HepG2 (cell line): ENCODE results near the gene WBP1. TPM values are rescaled to one million over a fixed set of nuclear protein-coding genes. Genes with fewer than 3 reads are reported as not detected.

Source experiments
- ATF7 ChIP-seq, 2 experiments: fragments of 450-650 bp in 1 of 2; sonication (generic) in 1 of 2; formaldehyde crosslinking in 1 of 2; IDR thresholded peaks; 2 replicates each; pipeline versions ENCODE4 v1.4.0 to v1.6.1; 2016 to 2020; ENCODE audit warnings: antibody characterized with exemption in 1 of 2, mild to moderate bottlenecking in 1 of 2, missing genetic modification reagents in 1 of 2
- CREM ChIP-seq, 2 experiments: sonication (generic) in 1 of 2; formaldehyde crosslinking in 1 of 2; IDR thresholded peaks; 2 replicates each; pipeline versions ENCODE4 v1.4.0 to v1.6.1; 2016 to 2020; ENCODE audit warnings: antibody characterized with exemption in 1 of 2, mild to moderate bottlenecking in 1 of 2, missing genetic modification reagents in 1 of 2
- GATAD1 ChIP-seq: IDR thresholded peaks from 2 replicates; pipeline ENCODE4 v1.6.1; 2016; ENCODE audit warnings: missing genetic modification reagents, missing compliant biosample characterization
- HNF4A ChIP-seq: sonication (generic); formaldehyde crosslinking; IDR thresholded peaks from 2 replicates; pipeline ENCODE4 v1.4.0; 2020; ENCODE audit warnings: missing genetic modification reagents
- NR2F6 ChIP-seq, 2 experiments: IDR thresholded peaks; 2 replicates each; pipeline ENCODE4 v1.6.1; 2016; ENCODE audit warnings: antibody characterized with exemption in 1 of 2, mild to moderate bottlenecking in 1 of 2
- SAFB2 ChIP-seq: sonication (generic); formaldehyde crosslinking; IDR thresholded peaks from 2 replicates; pipeline ENCODE4 v1.5.1; 2020; ENCODE audit warnings: missing genetic modification reagents, low read depth, mild to moderate bottlenecking, borderline replicate concordance
- TOE1 ChIP-seq: sonication (generic); formaldehyde crosslinking; IDR thresholded peaks from 2 replicates; pipeline ENCODE4 v1.4.0; 2020; ENCODE audit warnings: mild to moderate bottlenecking, missing genetic modification reagents
- ZBTB21 ChIP-seq: sonication (generic); formaldehyde crosslinking; IDR thresholded peaks from 2 replicates; pipeline ENCODE4 v1.4.0; 2020; ENCODE audit warnings: missing genetic modification reagents
- ZEB1 ChIP-seq: IDR thresholded peaks from 2 replicates; pipeline ENCODE4 v1.6.1; 2012; ENCODE audit warnings: mild to moderate bottlenecking, low read depth, inconsistent platforms; ENCODE audit not compliant: insufficient replicate concordance
- ZFX ChIP-seq: sonication (generic); formaldehyde crosslinking; IDR thresholded peaks from 2 replicates; pipeline ENCODE4 v1.4.0; 2020; ENCODE audit warnings: mild to moderate bottlenecking, low read depth, missing genetic modification reagents, moderate library complexity
- ZNF12 ChIP-seq: sonication (generic); formaldehyde crosslinking; IDR thresholded peaks from 2 replicates; pipeline ENCODE4 v1.5.0; 2020; ENCODE audit warnings: missing genetic modification reagents
- ZNF224 ChIP-seq: sonication (generic); formaldehyde crosslinking; IDR thresholded peaks from 2 replicates; pipeline ENCODE4 v1.5.0; 2020; ENCODE audit warnings: mild to moderate bottlenecking, missing genetic modification reagents
- ZNF296 ChIP-seq: sonication (generic); formaldehyde crosslinking; conservative IDR thresholded peaks from 2 replicates; pipeline ENCODE4 v1.5.0; 2020; ENCODE audit warnings: mild to moderate bottlenecking, missing genetic modification reagents
- ZNF441 ChIP-seq: sonication (generic); formaldehyde crosslinking; IDR thresholded peaks from 2 replicates; pipeline ENCODE4 v1.7.0; 2021; ENCODE audit warnings: missing genetic modification reagents, borderline replicate concordance
- ZNF605 ChIP-seq: sonication (generic); formaldehyde crosslinking; IDR thresholded peaks from 2 replicates; pipeline ENCODE4 v1.8.0; 2022; ENCODE audit warnings: mild to moderate bottlenecking, missing genetic modification reagents
- ZNF749 ChIP-seq: sonication (generic); formaldehyde crosslinking; IDR thresholded peaks from 2 replicates; pipeline ENCODE4 v1.8.0; 2022; ENCODE audit warnings: mild to moderate bottlenecking, missing genetic modification reagents, moderate library complexity, borderline replicate concordance
- ZNF75D ChIP-seq: sonication (generic); formaldehyde crosslinking; IDR thresholded peaks from 2 replicates; pipeline ENCODE4 v1.8.1; 2023; ENCODE audit warnings: missing genetic modification reagents, mild to moderate bottlenecking, borderline replicate concordance
- polyA plus RNA-seq, 8 experiments: library from polyadenylated mRNA; depleted of rRNA in 3 of 8; stranded (reverse) in 7 of 8; unstranded in 1 of 8; fragments of >200 nt; fragmentation: Illumina TruSeq in 4 of 8; extraction: Trizol in 4 of 8; gene quantifications; 2 replicates each; pipeline versions ENCODE4 v1.2.1 to v1.2.3, GENCODE V29; 2011 to 2016; ENCODE audit warnings: low read depth in 4 of 8, missing spikeins in 1 of 8, mixed read lengths in 1 of 8; ENCODE audit not compliant: insufficient read depth in 1 of 8
- total RNA-seq, 5 experiments: library from RNA; depleted of rRNA; stranded (reverse); fragments of >200 nt; fragmentation: Illumina TruSeq; extraction: Trizol; gene quantifications; 2 replicates each; pipeline ENCODE4 v1.2.3, GENCODE V29; 2016; ENCODE audit warnings: low read depth in 1 of 5
- TF ChIP-seq, protein P1 (sequence below): sonication (generic); formaldehyde crosslinking; IDR thresholded peaks from 2 replicates; pipeline ENCODE4 v1.4.0; 2020; ENCODE audit warnings: mild to moderate bottlenecking, missing genetic modification reagents, borderline replicate concordance
- TF ChIP-seq, protein P2 (sequence below): IDR thresholded peaks from 2 replicates; pipeline ENCODE4 v1.6.1; 2016; ENCODE audit warnings: mild to moderate bottlenecking, missing biosample characterization, missing genetic modification reagents
- TF ChIP-seq, protein P3 (sequence below): IDR thresholded peaks from 2 replicates; pipeline ENCODE4 v1.6.1; 2016; ENCODE audit warnings: low read depth
- TF ChIP-seq, protein P4 (sequence below): sonication (generic); formaldehyde crosslinking; IDR thresholded peaks from 2 replicates; pipeline ENCODE4 v1.9.0; 2021; ENCODE audit warnings: missing genetic modification reagents, borderline replicate concordance

The WBP1 gene
- total and polyA plus RNA-seq, 2 of the 13 experiments (the other 11 are each of a cell fraction or from before 2014, with no cell fraction given), result 38.8 to 85.7 TPM

DNA sequence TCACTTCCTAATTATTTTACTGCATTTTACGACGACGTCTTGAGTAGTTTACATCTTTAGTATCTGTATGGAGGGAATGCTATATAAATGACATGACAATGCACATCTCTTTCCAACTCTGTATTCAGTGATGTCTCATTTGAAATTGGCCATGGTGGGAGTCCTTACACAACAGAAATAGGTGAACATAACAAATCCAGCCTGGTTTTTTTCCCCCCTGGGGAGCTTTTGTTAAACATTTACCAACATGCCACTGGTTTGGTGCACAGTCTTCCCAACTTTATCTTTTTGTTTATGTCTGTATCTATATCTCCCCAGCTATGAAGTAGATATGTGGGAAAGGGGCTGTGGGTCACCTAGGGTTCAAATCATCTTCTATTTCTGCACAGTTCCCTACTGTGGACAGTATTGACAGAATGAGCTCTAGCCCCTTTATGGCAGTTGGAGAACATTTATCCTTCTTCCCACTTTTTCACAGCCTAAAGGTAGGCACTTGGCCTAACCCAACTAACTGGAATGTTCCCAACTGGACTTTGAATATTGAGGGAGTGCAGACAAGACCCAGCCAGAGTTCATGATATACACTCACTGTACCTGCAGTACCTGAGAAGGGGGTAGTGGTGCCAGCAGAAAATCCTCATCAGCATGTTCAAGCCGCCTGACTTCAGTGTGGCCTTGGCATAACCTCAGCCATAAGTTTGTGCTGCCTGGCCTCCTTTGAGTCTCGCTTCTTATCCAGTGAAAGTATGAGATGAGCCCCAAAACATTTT lies 10.8 kb upstream of the WBP1 start (continued):
- TF ChIP-seq SAFB2 (CRISPR knock-in tag) (no peak), GATAD1 (CRISPR knock-in tag) (peak; percentile 21; the same call in 1 of the 2 replicates), ZNF224 (CRISPR knock-in tag) (no peak), ZNF12 (CRISPR knock-in tag) (no peak; the same call in 1 of the 2 replicates), ZNF749 (no peak), CREM (IDR thresholded peaks at IDR 0.05) (peak; percentile 39; the same call in 1 of the 2 replicates), CREM (CRISPR knock-in tag; IDR thresholded peaks at IDR 0.05) (no peak), ZNF441 (CRISPR knock-in tag) (peak; percentile 69; the same call in 1 of the 2 replicates), NR2F6 (IDR thresholded peaks at IDR 0.05) (0 out of 2 replicates have a peak, but pooled peaks have one; percentile 23), NR2F6 (CRISPR knock-in tag; IDR thresholded peaks at IDR 0.05) (peak; percentile 69), ZNF296 (CRISPR knock-in tag) (no peak), ZNF605 (CRISPR knock-in tag) (peak; percentile 85), TOE1 (CRISPR knock-in tag) (0 out of 2 replicates have a peak, but pooled peaks have one; percentile 60), HNF4A (peak; percentile 92), ATF7 (IDR thresholded peaks at IDR 0.05) (no peak), ATF7 (CRISPR knock-in tag; IDR thresholded peaks at IDR 0.05) (no peak), ZEB1 (peak; percentile 93), ZFX (CRISPR knock-in tag) (peak; percentile 64), ZNF75D (no peak), ZBTB21 (CRISPR knock-in tag) (no peak)
- TF ChIP-seq, protein P1, sequence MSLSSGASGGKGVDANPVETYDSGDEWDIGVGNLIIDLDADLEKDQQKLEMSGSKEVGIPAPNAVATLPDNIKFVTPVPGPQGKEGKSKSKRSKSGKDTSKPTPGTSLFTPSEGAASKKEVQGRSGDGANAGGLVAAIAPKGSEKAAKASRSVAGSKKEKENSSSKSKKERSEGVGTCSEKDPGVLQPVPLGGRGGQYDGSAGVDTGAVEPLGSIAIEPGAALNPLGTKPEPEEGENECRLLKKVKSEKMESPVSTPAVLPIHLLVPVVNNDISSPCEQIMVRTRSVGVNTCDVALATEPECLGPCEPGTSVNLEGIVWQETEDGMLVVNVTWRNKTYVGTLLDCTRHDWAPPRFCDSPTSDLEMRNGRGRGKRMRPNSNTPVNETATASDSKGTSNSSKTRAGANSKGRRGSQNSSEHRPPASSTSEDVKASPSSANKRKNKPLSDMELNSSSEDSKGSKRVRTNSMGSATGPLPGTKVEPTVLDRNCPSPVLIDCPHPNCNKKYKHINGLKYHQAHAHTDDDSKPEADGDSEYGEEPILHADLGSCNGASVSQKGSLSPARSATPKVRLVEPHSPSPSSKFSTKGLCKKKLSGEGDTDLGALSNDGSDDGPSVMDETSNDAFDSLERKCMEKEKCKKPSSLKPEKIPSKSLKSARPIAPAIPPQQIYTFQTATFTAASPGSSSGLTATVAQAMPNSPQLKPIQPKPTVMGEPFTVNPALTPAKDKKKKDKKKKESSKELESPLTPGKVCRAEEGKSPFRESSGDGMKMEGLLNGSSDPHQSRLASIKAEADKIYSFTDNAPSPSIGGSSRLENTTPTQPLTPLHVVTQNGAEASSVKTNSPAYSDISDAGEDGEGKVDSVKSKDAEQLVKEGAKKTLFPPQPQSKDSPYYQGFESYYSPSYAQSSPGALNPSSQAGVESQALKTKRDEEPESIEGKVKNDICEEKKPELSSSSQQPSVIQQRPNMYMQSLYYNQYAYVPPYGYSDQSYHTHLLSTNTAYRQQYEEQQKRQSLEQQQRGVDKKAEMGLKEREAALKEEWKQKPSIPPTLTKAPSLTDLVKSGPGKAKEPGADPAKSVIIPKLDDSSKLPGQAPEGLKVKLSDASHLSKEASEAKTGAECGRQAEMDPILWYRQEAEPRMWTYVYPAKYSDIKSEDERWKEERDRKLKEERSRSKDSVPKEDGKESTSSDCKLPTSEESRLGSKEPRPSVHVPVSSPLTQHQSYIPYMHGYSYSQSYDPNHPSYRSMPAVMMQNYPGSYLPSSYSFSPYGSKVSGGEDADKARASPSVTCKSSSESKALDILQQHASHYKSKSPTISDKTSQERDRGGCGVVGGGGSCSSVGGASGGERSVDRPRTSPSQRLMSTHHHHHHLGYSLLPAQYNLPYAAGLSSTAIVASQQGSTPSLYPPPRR, result no peak
- TF ChIP-seq, protein P2, sequence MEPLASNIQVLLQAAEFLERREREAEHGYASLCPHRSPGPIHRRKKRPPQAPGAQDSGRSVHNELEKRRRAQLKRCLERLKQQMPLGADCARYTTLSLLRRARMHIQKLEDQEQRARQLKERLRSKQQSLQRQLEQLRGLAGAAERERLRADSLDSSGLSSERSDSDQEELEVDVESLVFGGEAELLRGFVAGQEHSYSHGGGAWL (CRISPR knock-in tag), result 0 out of 2 replicates have a peak, but pooled peaks have one; percentile 21
- TF ChIP-seq, protein P3, sequence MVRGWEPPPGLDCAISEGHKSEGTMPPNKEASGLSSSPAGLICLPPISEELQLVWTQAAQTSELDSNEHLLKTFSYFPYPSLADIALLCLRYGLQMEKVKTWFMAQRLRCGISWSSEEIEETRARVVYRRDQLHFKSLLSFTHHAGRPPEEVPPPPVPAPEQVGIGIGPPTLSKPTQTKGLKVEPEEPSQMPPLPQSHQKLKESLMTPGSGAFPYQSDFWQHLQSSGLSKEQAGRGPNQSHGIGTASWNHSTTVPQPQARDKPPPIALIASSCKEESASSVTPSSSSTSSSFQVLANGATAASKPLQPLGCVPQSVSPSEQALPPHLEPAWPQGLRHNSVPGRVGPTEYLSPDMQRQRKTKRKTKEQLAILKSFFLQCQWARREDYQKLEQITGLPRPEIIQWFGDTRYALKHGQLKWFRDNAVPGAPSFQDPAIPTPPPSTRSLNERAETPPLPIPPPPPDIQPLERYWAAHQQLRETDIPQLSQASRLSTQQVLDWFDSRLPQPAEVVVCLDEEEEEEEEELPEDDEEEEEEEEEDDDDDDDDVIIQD, result peak; percentile 11; the same call in 1 of the 2 replicates
- TF ChIP-seq, protein P4, sequence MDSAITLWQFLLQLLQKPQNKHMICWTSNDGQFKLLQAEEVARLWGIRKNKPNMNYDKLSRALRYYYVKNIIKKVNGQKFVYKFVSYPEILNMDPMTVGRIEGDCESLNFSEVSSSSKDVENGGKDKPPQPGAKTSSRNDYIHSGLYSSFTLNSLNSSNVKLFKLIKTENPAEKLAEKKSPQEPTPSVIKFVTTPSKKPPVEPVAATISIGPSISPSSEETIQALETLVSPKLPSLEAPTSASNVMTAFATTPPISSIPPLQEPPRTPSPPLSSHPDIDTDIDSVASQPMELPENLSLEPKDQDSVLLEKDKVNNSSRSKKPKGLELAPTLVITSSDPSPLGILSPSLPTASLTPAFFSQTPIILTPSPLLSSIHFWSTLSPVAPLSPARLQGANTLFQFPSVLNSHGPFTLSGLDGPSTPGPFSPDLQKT (CRISPR knock-in tag), result no peak
